Glutamatergic neuron (in vitro differentiated cells): ENCODE measurements around the gene SMARCB1. TPM values are rescaled to one million over a fixed set of nuclear protein-coding genes. Genes with fewer than 3 reads are reported as not detected.
A peak's percentile ranks its signal among the peaks of the same experiment; 100 is the strongest.

ENCODE experiments used
- DNase-seq: peaks from one replicate; pipeline ENCODE4 v3.0.0; 2022
- H3K27ac Mint-ChIP-seq: one replicate; pipeline ENCODE4 v1.8.0; 2020; ENCODE audit warnings: mild to moderate bottlenecking, mixed read lengths, inconsistent platforms; ENCODE audit not compliant: unreplicated experiment
- H3K27me3 Mint-ChIP-seq: one replicate; pipeline ENCODE4 v1.8.0; 2020; ENCODE audit warnings: mild to moderate bottlenecking, moderate library complexity, mixed read lengths, inconsistent platforms; ENCODE audit not compliant: unreplicated experiment
- H3K36me3 Mint-ChIP-seq: one replicate; pipeline ENCODE4 v1.8.0; 2020; ENCODE audit warnings: mild to moderate bottlenecking, mixed read lengths, inconsistent platforms; ENCODE audit not compliant: unreplicated experiment
- H3K4me1 Mint-ChIP-seq: one replicate; pipeline ENCODE4 v1.8.0; 2020; ENCODE audit warnings: mild to moderate bottlenecking, low read depth, mixed read lengths, inconsistent platforms; ENCODE audit not compliant: unreplicated experiment
- H3K4me3 Mint-ChIP-seq: one replicate; pipeline ENCODE4 v1.8.0; 2020; ENCODE audit warnings: mild to moderate bottlenecking, mixed read lengths, inconsistent platforms; ENCODE audit not compliant: unreplicated experiment
- H3K9me3 Mint-ChIP-seq: one replicate; pipeline ENCODE4 v1.8.0; 2020; ENCODE audit warnings: mild to moderate bottlenecking, moderate library complexity, mixed read lengths, inconsistent platforms; ENCODE audit not compliant: unreplicated experiment
- CTCF ChIP-seq: fragments of 200-600 bp; sonication (generic); IDR thresholded peaks from one replicate; pipeline ENCODE4 v1.5.0; 2021; ENCODE audit not compliant: partially characterized antibody, unreplicated experiment
- total RNA-seq: library from RNA; stranded (reverse); fragmentation: NEBNext Ultra II Directional; extraction: Animal tissue kit (Norgen Biotek cat#: 25700); gene quantifications from one replicate; pipeline ENCODE4 v1.2.1, GENCODE V29; 2021; ENCODE audit not compliant: unreplicated experiment

Gene SMARCB1
- total RNA-seq, 1 donor from 2014 or later: 227 TPM

GRCh38 chr22:23874871-23875270 is 88.1 kb downstream of the SMARCB1 start:
- DNase-seq: peak; percentile 49
- TF ChIP-seq CTCF: no peak
- peaks cover 4% of the 10 kb centered on the region for H3K36me3 Mint-ChIP-seq
- H3K27me3 Mint-ChIP-seq: peaks cover 1% of the 10 kb centered on the region
- no peaks in the 10 kb centered on the region for H3K9me3 Mint-ChIP-seq
- no peak overlapping the region for H3K4me3 Mint-ChIP-seq
- H3K27ac Mint-ChIP-seq: no peak overlapping the region
- H3K4me1 Mint-ChIP-seq: peaks cover 2% of the 10 kb centered on the region

GRCh38 chr22:23875801-23876200 is 89.0 kb downstream of the SMARCB1 start:
- no peaks in the 10 kb centered on the region for H3K9me3 Mint-ChIP-seq
- no peak for TF ChIP-seq CTCF
- no peak for DNase-seq
- H3K4me1 Mint-ChIP-seq: peaks cover 2% of the 10 kb centered on the region
- peaks cover 1% of the 10 kb centered on the region for H3K27me3 Mint-ChIP-seq
- peaks cover 10% of the 10 kb centered on the region for H3K36me3 Mint-ChIP-seq
- no peak overlapping the region for H3K4me3 Mint-ChIP-seq
- no peak overlapping the region for H3K27ac Mint-ChIP-seq

GRCh38 chr22:23877566-23877965 is 90.8 kb downstream of the SMARCB1 start:
- no peak overlapping the region for H3K27ac Mint-ChIP-seq
- no peak for TF ChIP-seq CTCF
- H3K4me3 Mint-ChIP-seq: no peak overlapping the region

GRCh38 chr22:23878219-23878618 is 91.5 kb downstream of the SMARCB1 start:
- DNase-seq: no peak
- peaks cover 12% of the 10 kb centered on the region for H3K36me3 Mint-ChIP-seq
- H3K4me1 Mint-ChIP-seq: peaks cover 2% of the 10 kb centered on the region
- no peak overlapping the region for H3K27ac Mint-ChIP-seq
- peaks cover 6% of the 10 kb centered on the region for H3K9me3 Mint-ChIP-seq
- H3K27me3 Mint-ChIP-seq: peaks cover 3% of the 10 kb centered on the region
- no peak for TF ChIP-seq CTCF
- H3K4me3 Mint-ChIP-seq: no peak overlapping the region

More at GRCh38 chr22:23877566-23877965, 90.8 kb downstream of the SMARCB1 start:
- DNase-seq: no peak
- H3K27me3 Mint-ChIP-seq: peaks cover 3% of the 10 kb centered on the region
- peaks cover 6% of the 10 kb centered on the region for H3K9me3 Mint-ChIP-seq
- peaks cover 2% of the 10 kb centered on the region for H3K4me1 Mint-ChIP-seq
- H3K36me3 Mint-ChIP-seq: peaks cover 12% of the 10 kb centered on the region

- Mint-ChIP-seq H3K4me3 (no peak overlapping the region), H3K9me3 (peaks cover 6% of the 10 kb centered on the region), H3K4me1 (peaks cover 3% of the 10 kb centered on the region), H3K27me3 (peaks cover 6% of the 10 kb centered on the region), H3K36me3 (peaks cover 12% of the 10 kb centered on the region), H3K27ac (no peak overlapping the region)
- TF ChIP-seq CTCF: no peak
- no peak for DNase-seq
These were observed 95.6 kb downstream of the SMARCB1 start for GRCh38 chr22:23882370-23882769.
